WI38 (cell line): ENCODE measurements around the gene CYLD.

Experiments used
- H3K4me3 ChIP-seq: 2 replicates; pipeline ENCODE4 v1.5.1; 2011; ENCODE audit warnings: low read depth, mild to moderate bottlenecking, control low read depth, low read length
- CTCF ChIP-seq: IDR thresholded peaks from 2 replicates; pipeline ENCODE4 v1.5.1; 2012; ENCODE audit warnings: low read depth, mild to moderate bottlenecking, control low read depth, low read length

CYLD gene

GRCh38 chr16:50765861-50766260 lies 24.0 kb downstream of the CYLD start:
- no peak for TF ChIP-seq CTCF
- H3K4me3 ChIP-seq: no peak overlapping the region

- H3K4me3 ChIP-seq: no peak overlapping the region
- no peak for TF ChIP-seq CTCF
Observed at GRCh38 chr16:50767197-50767596, 25.3 kb downstream of the CYLD start.

GRCh38 chr16:50771366-50771765 lies 29.5 kb downstream of the CYLD start:
- TF ChIP-seq CTCF: no peak
- H3K4me3 ChIP-seq: no peak overlapping the region

GRCh38 chr16:50774405-50774804 lies 32.5 kb downstream of the CYLD start:
- no peak overlapping the region for H3K4me3 ChIP-seq
- no peak for TF ChIP-seq CTCF

- H3K4me3 ChIP-seq: no peak overlapping the region
- TF ChIP-seq CTCF: no peak
Observed at GRCh38 chr16:50774960-50775359, 33.1 kb downstream of the CYLD start.

- no peak overlapping the region for H3K4me3 ChIP-seq
- TF ChIP-seq CTCF: no peak
Observed at GRCh38 chr16:50776037-50776436, 34.2 kb downstream of the CYLD start.

- H3K4me3 ChIP-seq: no peak overlapping the region
- no peak for TF ChIP-seq CTCF
Observed at GRCh38 chr16:50778284-50779163, 36.6 kb downstream of the CYLD start.
